Keratinocyte (primary cell): Measurements from ENCODE around the gene DOLPP1. TPM values are rescaled to one million over a fixed set of nuclear protein-coding genes. Genes with fewer than 3 reads are reported as not detected.
A peak's percentile ranks its signal among the peaks of the same experiment; 100 is the strongest.

Experiments used
- DNase-seq: peaks from one replicate; pipeline ENCODE4 v3.0.0-alpha.2; 2011; ENCODE audit warnings: low read depth, missing footprints, low spot score
- FAIRE-seq: peaks from 2 replicates; lab custom pipeline; 2011; peaks lifted over from hg19 to GRCh38; lab: Jason Lieb, UNC
- H2AFZ ChIP-seq: 2 replicates; pipeline ENCODE4 v1.6.0; 2012; ENCODE audit warnings: low read length, control low read depth, inconsistent platforms; ENCODE audit not compliant: control insufficient read depth
- H3K27ac ChIP-seq: 2 replicates; pipeline ENCODE4 v1.5.1; 2011; ENCODE audit warnings: low read length; ENCODE audit not compliant: control insufficient read depth, insufficient read depth
- H3K27me3 ChIP-seq: 3 replicates; pipeline ENCODE4 v1.6.0; 2011; ENCODE audit warnings: low read length; ENCODE audit not compliant: control insufficient read depth, insufficient read depth; ENCODE audit errors: extremely low read depth
- H3K36me3 ChIP-seq, 2 experiments: 2 replicates in 1 of 2; 3 replicates in 1 of 2; pipeline ENCODE4 v1.5.1; 2011; ENCODE audit warnings: low read length in 2 of 2, mild to moderate bottlenecking in 1 of 2; ENCODE audit not compliant: control insufficient read depth in 2 of 2, insufficient read depth in 2 of 2; ENCODE audit errors: extremely low read depth in 1 of 2
- H3K4me1 ChIP-seq: 3 replicates; pipeline ENCODE4 v1.5.1; 2011; ENCODE audit warnings: low read length; ENCODE audit not compliant: control insufficient read depth, insufficient read depth; ENCODE audit errors: extremely low read depth
- H3K4me2 ChIP-seq: 3 replicates; pipeline ENCODE4 v1.6.0; 2011; ENCODE audit warnings: low read depth, low read length; ENCODE audit not compliant: control insufficient read depth, insufficient read depth; ENCODE audit errors: extremely low read depth
- H3K4me3 ChIP-seq, 3 experiments: fragments of 200-600 bp in 1 of 3; sonication (generic) in 1 of 3; 2 replicates in 2 of 3; 3 replicates in 1 of 3; pipeline ENCODE4 v1.5.1; 2011 to 2016; ENCODE audit warnings: low read length in 3 of 3, mild to moderate bottlenecking in 3 of 3, control low read depth in 2 of 3, inconsistent platforms in 1 of 3, low read depth in 1 of 3, mixed read lengths in 1 of 3, mixed run types in 1 of 3, moderate library complexity in 1 of 3; ENCODE audit not compliant: control insufficient read depth in 2 of 3, insufficient read depth in 2 of 3; ENCODE audit errors: extremely low read depth in 1 of 3
- H3K79me2 ChIP-seq: 2 replicates; pipeline ENCODE4 v1.6.0; 2012; ENCODE audit warnings: low read length; ENCODE audit not compliant: control insufficient read depth, insufficient read depth
- H3K9ac ChIP-seq: 3 replicates; pipeline ENCODE4 v1.6.0; 2011; ENCODE audit warnings: low read length; ENCODE audit not compliant: control insufficient read depth, insufficient read depth; ENCODE audit errors: extremely low read depth
- H3K9me1 ChIP-seq: 3 replicates; pipeline ENCODE4 v1.6.0; 2011; ENCODE audit warnings: low read length; ENCODE audit not compliant: control insufficient read depth, insufficient read depth; ENCODE audit errors: extremely low read depth
- H3K9me3 ChIP-seq: 2 replicates; pipeline ENCODE4 v1.5.1; 2012; ENCODE audit warnings: low read depth, low read length; ENCODE audit not compliant: control insufficient read depth
- H4K20me1 ChIP-seq: 3 replicates; pipeline ENCODE4 v1.6.0; 2011; ENCODE audit warnings: low read length; ENCODE audit not compliant: control insufficient read depth, insufficient read depth; ENCODE audit errors: extremely low read depth
- CTCF ChIP-seq, 3 experiments: IDR thresholded peaks in 1 of 3; conservative IDR thresholded peaks in 1 of 3; optimal IDR thresholded peaks in 1 of 3; 2 replicates in 2 of 3; 3 replicates in 1 of 3; pipeline versions ENCODE3 to v1.5.1; 2011; ENCODE audit warnings: low read length in 3 of 3, mild to moderate bottlenecking in 3 of 3, moderate library complexity in 2 of 3, control low read depth in 1 of 3, inconsistent platforms in 1 of 3; ENCODE audit not compliant: insufficient read depth in 2 of 3; ENCODE audit errors: extremely low read depth in 1 of 3
- EZH2 ChIP-seq: IDR thresholded peaks from one replicate; pipeline ENCODE4 v1.6.1; 2012; ENCODE audit warnings: inconsistent platforms, mild to moderate bottlenecking, low read length, moderate library complexity
- dilution Hi-C: fragments of 300-500 bp; cut with MboI; formaldehyde crosslinking; loops from one replicate; pipeline ENCODE4 v1.7.0; 2020; ENCODE audit warnings: low sequenced_read_pairs; ENCODE audit not compliant: extremely low pct_ligation_motif_present
- polyA plus RNA-seq, 5 experiments: library from polyadenylated mRNA; depleted of rRNA in 3 of 5; stranded (reverse) in 3 of 5; stranded (forward) in 1 of 5; unstranded in 1 of 5; fragments of >200 nt; gene quantifications; 1 replicate in 1 of 5; 2 replicates in 3 of 5; 3 replicates in 1 of 5; pipeline versions ENCODE4 v1.2.1 to v1.2.3, GENCODE V29; 2011 to 2012; ENCODE audit warnings: missing spikeins in 2 of 5, low read depth in 1 of 5, low replicate concordance in 1 of 5

The DOLPP1 gene
- polyA plus RNA-seq, 1 donor (not counting 4 experiments of a cell fraction or from before 2014, with no cell fraction given) = 14.2 TPM

GRCh38 chr9:129079829-129080228 lies 1.1 kb upstream of the DOLPP1 start:
- H3K4me1 ChIP-seq = peaks cover 14% of the 10 kb centered on the region
- no peaks in the 10 kb centered on the region for H4K20me1 ChIP-seq
- no peak for FAIRE-seq
- H3K4me3 ChIP-seq = peak overlapping the region in 1 of 3 experiments; percentile 89
- no peaks in the 10 kb centered on the region for H3K27me3 ChIP-seq
- peaks cover under 1 to 3% of the 10 kb centered on the region in 2 experiments for H3K36me3 ChIP-seq
- H3K9me3 ChIP-seq = no peaks in the 10 kb centered on the region
- H3K4me2 ChIP-seq = peak overlapping the region; percentile 89
- H2AFZ ChIP-seq = no peak overlapping the region
- peaks cover 32% of the 10 kb centered on the region for H3K79me2 ChIP-seq
- H3K9ac ChIP-seq = no peak overlapping the region
- no peak for DNase-seq
- no peaks in the 10 kb centered on the region for H3K9me1 ChIP-seq
- H3K27ac ChIP-seq = no peak overlapping the region
- TF ChIP-seq EZH2 = no peak
- no peak for TF ChIP-seq CTCF (optimal IDR thresholded peaks at IDR 0.05 in 1 of 3, IDR thresholded peaks at IDR 0.05 in 1 of 3, conservative IDR thresholded peaks at IDR 0.05 in 1 of 3; ENCODE audit: extremely low read depth in 1 of 3, insufficient read depth in 2 of 3, low read length in 3 of 3)
- dilution Hi-C loops = no loop called here

GRCh38 chr9:129080298-129080600 lies 662 bp upstream of the DOLPP1 start:
- DNase-seq (no peak), FAIRE-seq (no peak)
- H3K4me1 ChIP-seq = peaks cover 14% of the 10 kb centered on the region
- H4K20me1 ChIP-seq = no peaks in the 10 kb centered on the region
- H3K36me3 ChIP-seq = peaks cover 5% of the 10 kb centered on the region in 2 experiments
- H3K4me2 ChIP-seq = peak overlapping the region; percentile 89
- H3K27me3 ChIP-seq = no peaks in the 10 kb centered on the region
- peak overlapping the region; percentile 75 to 89 (median 79) for H3K4me3 ChIP-seq
- peak overlapping the region; percentile 97 for H2AFZ ChIP-seq
- H3K9me1 ChIP-seq = no peaks in the 10 kb centered on the region
- TF ChIP-seq EZH2 (no peak), CTCF (optimal IDR thresholded peaks at IDR 0.05 in 1 of 3, IDR thresholded peaks at IDR 0.05 in 1 of 3, conservative IDR thresholded peaks at IDR 0.05 in 1 of 3; ENCODE audit: extremely low read depth in 1 of 3, insufficient read depth in 2 of 3, low read length in 3 of 3) (no peak)
- H3K27ac ChIP-seq = no peak overlapping the region
- dilution Hi-C loops = no loop called here
- H3K79me2 ChIP-seq = peaks cover 32% of the 10 kb centered on the region
- H3K9ac ChIP-seq = peak overlapping the region; percentile 67
- no peaks in the 10 kb centered on the region for H3K9me3 ChIP-seq
